Endodermal cell (in vitro differentiated cells): ENCODE results near the gene TSPAN18. TPM values are rescaled to one million over a fixed set of nuclear protein-coding genes. Genes with fewer than 3 reads are reported as not detected.

Source experiments
- DNase-seq: peaks from one replicate; pipeline ENCODE4 v3.0.0-alpha.2; 2017
- H3K27ac ChIP-seq: 2 replicates; pipeline ENCODE4 v1.5.1; 2013; ENCODE audit warnings: mild to moderate bottlenecking, low read depth, low read length, moderate library complexity
- H3K27me3 ChIP-seq: 2 replicates; pipeline ENCODE4 v1.6.1; 2013; ENCODE audit warnings: mild to moderate bottlenecking, low read length, moderate library complexity; ENCODE audit not compliant: insufficient read depth, control insufficient read depth, poor library complexity, severe bottlenecking
- H3K36me3 ChIP-seq: 2 replicates; pipeline ENCODE4 v1.7.0; 2013; ENCODE audit warnings: mild to moderate bottlenecking, low read length, moderate library complexity; ENCODE audit not compliant: control insufficient read depth, insufficient read depth
- H3K4me1 ChIP-seq: one replicate; pipeline ENCODE4 v1.7.0; 2013; ENCODE audit warnings: low read length; ENCODE audit not compliant: control insufficient read depth, insufficient read depth
- H3K4me3 ChIP-seq: 2 replicates; pipeline ENCODE4 v1.5.1; 2013; ENCODE audit warnings: mild to moderate bottlenecking, low read length, moderate library complexity
- H3K9ac ChIP-seq: 2 replicates; pipeline ENCODE4 v1.6.1; 2013; ENCODE audit warnings: mild to moderate bottlenecking, low read length, moderate library complexity; ENCODE audit not compliant: poor library complexity, severe bottlenecking; ENCODE audit errors: extremely low read depth
- H3K9me3 ChIP-seq: 2 replicates; pipeline ENCODE4 v1.6.1; 2013; ENCODE audit warnings: mild to moderate bottlenecking, low read length, moderate library complexity; ENCODE audit not compliant: control insufficient read depth
- H3K27ac Mint-ChIP-seq: 2 replicates; pipeline ENCODE4 v1.8.0; 2020; ENCODE audit warnings: mixed read lengths
- H3K27me3 Mint-ChIP-seq: 2 replicates; pipeline ENCODE4 v1.8.0; 2021; ENCODE audit warnings: mild to moderate bottlenecking, mixed read lengths; ENCODE audit not compliant: insufficient read depth
- H3K36me3 Mint-ChIP-seq: 2 replicates; pipeline ENCODE4 v1.8.0; 2020; ENCODE audit warnings: low read depth, mixed read lengths
- H3K4me1 Mint-ChIP-seq: 2 replicates; pipeline ENCODE4 v1.8.0; 2020; ENCODE audit warnings: mixed read lengths
- H3K4me3 Mint-ChIP-seq: 2 replicates; pipeline ENCODE4 v1.8.0; 2020; ENCODE audit warnings: mild to moderate bottlenecking, moderate library complexity, mixed read lengths
- H3K9me3 Mint-ChIP-seq: 2 replicates; pipeline ENCODE4 v1.8.0; 2020; ENCODE audit warnings: mild to moderate bottlenecking, mixed read lengths
- WGBS, 2 experiments: methylation state at CpG; one replicate each; pipeline versions ENCODE4 v1.1.5 to v1.1.7; 2013; ENCODE audit warnings: missing lambda C conversion rate in 2 of 2, mixed read lengths in 1 of 2; ENCODE audit not compliant: insufficient coverage in 1 of 2, insufficient read length in 1 of 2; 5-methylcytosine and 5-hydroxymethylcytosine counted together
- total RNA-seq, 2 donors: library from RNA; stranded (reverse); fragmentation: NEBNext Ultra II Directional in 1 of 2; extraction: Animal tissue kit (Norgen Biotek cat#: 25700) in 1 of 2; gene quantifications; 2 replicates in 1 of 2; 3 replicates in 1 of 2; pipeline ENCODE4 v1.2.1, GENCODE V29; 2021
- TF ChIP-seq, protein P1 (sequence below): fragments of 200-600 bp; sonication (generic); conservative IDR thresholded peaks from 2 replicates; pipeline ENCODE4 v1.5.0; 2021; ENCODE audit warnings: antibody characterized with exemption, mild to moderate bottlenecking

TSPAN18 gene
- total RNA-seq, 2 donors from 2014 or later = 28.0 to 28.7 TPM

DNA sequence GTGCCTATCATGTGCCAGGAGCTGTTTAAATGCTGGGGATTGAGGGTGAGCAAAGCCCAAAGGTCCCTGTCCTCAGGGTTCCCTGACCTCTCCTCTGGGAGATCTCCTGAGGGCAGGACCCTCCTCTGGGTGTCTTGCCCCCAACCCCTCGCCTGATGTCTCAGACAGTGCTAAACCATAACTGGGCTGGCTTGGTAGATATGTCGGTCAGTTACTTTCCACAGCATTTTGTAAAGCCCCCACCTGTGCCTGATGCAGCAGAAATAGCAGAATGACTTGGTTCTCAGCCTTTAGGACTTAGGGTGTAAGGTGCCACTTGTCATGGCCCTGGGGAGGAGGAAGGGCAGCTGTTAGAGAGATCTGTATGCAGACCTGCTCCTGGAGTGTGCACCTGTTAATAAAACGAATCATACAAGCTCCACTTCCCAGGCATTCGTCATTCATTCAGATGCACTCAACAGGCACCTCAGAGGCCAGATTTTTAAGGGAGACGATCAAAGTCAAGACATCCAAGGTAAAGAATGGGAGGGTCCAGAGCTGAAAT lies 135.9 kb downstream of the TSPAN18 start:
- Mint-ChIP-seq H3K36me3 (peaks cover 2% of the 10 kb centered on the region), H3K9me3 (no peaks in the 10 kb centered on the region), H3K27me3 (peaks cover 5% of the 10 kb centered on the region), H3K4me1 (peaks cover 62% of the 10 kb centered on the region), H3K4me3 (peak overlapping the region; percentile 4), H3K27ac (peak overlapping the region; percentile 91)
- peaks cover 48% of the 10 kb centered on the region for H3K4me1 ChIP-seq
- no peaks in the 10 kb centered on the region for H3K36me3 ChIP-seq
- no peaks in the 10 kb centered on the region for H3K27me3 ChIP-seq
- DNase-seq = no peak
- TF ChIP-seq, protein P1, sequence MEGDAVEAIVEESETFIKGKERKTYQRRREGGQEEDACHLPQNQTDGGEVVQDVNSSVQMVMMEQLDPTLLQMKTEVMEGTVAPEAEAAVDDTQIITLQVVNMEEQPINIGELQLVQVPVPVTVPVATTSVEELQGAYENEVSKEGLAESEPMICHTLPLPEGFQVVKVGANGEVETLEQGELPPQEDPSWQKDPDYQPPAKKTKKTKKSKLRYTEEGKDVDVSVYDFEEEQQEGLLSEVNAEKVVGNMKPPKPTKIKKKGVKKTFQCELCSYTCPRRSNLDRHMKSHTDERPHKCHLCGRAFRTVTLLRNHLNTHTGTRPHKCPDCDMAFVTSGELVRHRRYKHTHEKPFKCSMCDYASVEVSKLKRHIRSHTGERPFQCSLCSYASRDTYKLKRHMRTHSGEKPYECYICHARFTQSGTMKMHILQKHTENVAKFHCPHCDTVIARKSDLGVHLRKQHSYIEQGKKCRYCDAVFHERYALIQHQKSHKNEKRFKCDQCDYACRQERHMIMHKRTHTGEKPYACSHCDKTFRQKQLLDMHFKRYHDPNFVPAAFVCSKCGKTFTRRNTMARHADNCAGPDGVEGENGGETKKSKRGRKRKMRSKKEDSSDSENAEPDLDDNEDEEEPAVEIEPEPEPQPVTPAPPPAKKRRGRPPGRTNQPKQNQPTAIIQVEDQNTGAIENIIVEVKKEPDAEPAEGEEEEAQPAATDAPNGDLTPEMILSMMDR = no peak
- no peak overlapping the region for H3K4me3 ChIP-seq
- H3K27ac ChIP-seq = peak overlapping the region; percentile 5
- H3K9me3 ChIP-seq = no peaks in the 10 kb centered on the region
- H3K9ac ChIP-seq = no peak overlapping the region
- 77 to 95% methylated on average over 5 of the region's 5 CpGs for WGBS, 2 experiments

DNA sequence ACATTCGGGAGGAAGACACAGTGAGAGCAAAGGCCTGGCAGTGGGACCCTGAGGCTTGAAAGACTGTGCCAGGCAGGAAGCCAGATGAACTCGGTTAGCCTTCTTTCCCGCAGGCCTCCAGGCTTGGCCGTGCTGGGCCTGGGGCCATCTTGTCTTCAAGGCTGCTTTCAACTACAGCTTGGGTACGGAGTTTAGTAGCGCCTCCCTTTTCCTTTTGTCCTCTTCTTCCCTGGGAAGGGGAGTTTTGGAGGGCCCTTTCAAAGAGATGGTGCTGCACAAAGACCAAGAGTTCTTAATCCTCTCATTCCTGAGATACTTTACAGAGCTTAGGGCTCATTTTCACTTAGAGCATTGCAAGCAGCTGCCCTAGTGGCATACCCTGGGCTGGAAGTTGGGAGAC lies 136.5 kb downstream of the TSPAN18 start:
- peak; percentile 75 for DNase-seq
- Histone ChIP-seq H3K9ac (no peak overlapping the region), H3K36me3 (no peaks in the 10 kb centered on the region), H3K27ac (no peak overlapping the region), H3K27me3 (no peaks in the 10 kb centered on the region), H3K9me3 (no peaks in the 10 kb centered on the region), H3K4me3 (no peak overlapping the region), H3K4me1 (peaks cover 44% of the 10 kb centered on the region)
- Mint-ChIP-seq H3K27me3 (peaks cover 5% of the 10 kb centered on the region), H3K36me3 (peaks cover 2% of the 10 kb centered on the region), H3K27ac (peak overlapping the region; percentile 91), H3K9me3 (no peaks in the 10 kb centered on the region), H3K4me1 (peaks cover 57% of the 10 kb centered on the region), H3K4me3 (no peak overlapping the region)
- TF ChIP-seq, protein P1 = peak; percentile 34
- 81 to 82% methylated on average over 6 of the region's 6 CpGs for WGBS, 2 experiments

DNA sequence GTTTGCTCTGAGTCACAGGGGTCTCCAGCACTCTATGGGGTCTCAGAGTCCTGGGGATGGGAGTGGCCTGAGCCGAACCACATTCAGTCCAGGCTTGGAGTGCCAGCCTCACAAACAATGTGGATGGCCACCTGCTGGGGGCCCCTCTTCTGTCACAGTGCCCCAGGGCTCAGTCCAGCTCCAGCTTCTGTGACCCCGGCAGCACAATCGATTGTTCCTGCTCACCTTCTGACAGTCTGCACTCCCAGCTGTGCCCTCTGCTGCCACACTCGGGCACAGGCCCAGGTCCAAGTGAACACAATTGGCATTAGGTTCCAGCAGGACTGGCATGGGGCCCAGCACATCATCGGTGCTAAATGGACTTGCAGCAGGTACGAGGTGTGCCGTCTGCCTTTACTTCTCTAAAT lies 139.1 kb downstream of the TSPAN18 start:
- H3K27ac ChIP-seq = peak overlapping the region; percentile 10
- Mint-ChIP-seq H3K9me3 (no peaks in the 10 kb centered on the region), H3K27ac (no peak overlapping the region), H3K27me3 (no peaks in the 10 kb centered on the region), H3K4me1 (peaks cover 40% of the 10 kb centered on the region), H3K36me3 (peaks cover 2% of the 10 kb centered on the region), H3K4me3 (no peak overlapping the region)
- H3K9ac ChIP-seq = no peak overlapping the region
- H3K9me3 ChIP-seq = no peaks in the 10 kb centered on the region
- no peak overlapping the region for H3K4me3 ChIP-seq
- no peak for DNase-seq
- no peaks in the 10 kb centered on the region for H3K36me3 ChIP-seq
- H3K27me3 ChIP-seq = no peaks in the 10 kb centered on the region
- peaks cover 31% of the 10 kb centered on the region for H3K4me1 ChIP-seq
- 46 to 86% methylated on average over 4 to 7 of the region's 7 CpGs for WGBS, 2 experiments
- TF ChIP-seq, protein P1 = no peak
